ENCODE results near the gene SETD7.

SETD7 gene

GRCh38 chr4:139556071-139556723, at the start of gene SETD7:
TSS of gene SETD7 (minus strand) at chr4:139556219. CDS start at chr4:139556137, 82 bp downstream.
- peak within 1 kb of the TSS; percentile 75 for H3K27ac ChIP-seq
- DNase-seq (ENCODE audit: low read depth, low spot score): peak; percentile 36

GRCh38 chr4:139605516-139605915, 49.5 kb upstream of the SETD7 start:
- DNase-seq (ENCODE audit: low read depth, low spot score): no peak
- H3K27ac ChIP-seq: no peak overlapping the region

DNA sequence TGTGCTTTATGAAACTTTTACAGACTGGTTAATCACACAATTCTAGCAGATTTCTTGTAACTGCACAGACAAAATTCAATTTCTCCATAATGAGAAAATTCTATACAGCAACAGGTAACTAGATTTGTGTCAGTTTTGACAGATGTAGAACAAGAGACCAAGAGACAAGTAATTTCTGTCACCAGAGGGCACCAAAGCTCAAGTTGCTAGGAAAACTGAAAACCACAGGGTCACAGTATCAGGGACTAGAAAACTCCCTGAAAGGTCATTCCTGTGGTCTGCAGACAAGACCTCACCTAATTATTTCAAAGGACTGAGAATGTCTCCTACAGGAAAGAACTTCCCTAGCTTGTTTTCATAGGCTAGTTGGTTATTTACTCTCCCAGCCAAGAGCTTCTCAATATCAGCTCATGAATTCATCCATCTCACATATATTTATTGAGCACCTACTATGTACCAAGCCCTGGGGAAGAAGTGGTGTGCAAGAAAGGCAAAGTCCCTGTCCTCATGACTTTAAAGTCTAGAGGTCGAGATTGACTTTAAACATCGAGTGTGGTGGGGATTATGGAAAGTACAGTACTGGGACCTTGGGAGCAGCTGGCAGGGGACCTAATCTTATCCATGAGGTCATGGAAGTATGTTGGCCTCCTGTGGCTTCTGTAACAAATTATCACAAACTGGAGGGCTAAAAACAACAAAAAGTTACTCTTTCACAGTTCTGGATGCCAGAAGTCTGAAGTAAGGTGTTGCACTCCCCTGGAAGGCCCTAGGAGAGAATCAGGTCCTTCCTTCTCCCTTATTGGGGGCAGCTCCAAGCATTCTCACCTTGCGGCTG, 47.8 kb upstream of the SETD7 start:
- DNase-seq (ENCODE audit: low read depth, low spot score): no peak
- no peak overlapping the region for H3K27ac ChIP-seq

DNA sequence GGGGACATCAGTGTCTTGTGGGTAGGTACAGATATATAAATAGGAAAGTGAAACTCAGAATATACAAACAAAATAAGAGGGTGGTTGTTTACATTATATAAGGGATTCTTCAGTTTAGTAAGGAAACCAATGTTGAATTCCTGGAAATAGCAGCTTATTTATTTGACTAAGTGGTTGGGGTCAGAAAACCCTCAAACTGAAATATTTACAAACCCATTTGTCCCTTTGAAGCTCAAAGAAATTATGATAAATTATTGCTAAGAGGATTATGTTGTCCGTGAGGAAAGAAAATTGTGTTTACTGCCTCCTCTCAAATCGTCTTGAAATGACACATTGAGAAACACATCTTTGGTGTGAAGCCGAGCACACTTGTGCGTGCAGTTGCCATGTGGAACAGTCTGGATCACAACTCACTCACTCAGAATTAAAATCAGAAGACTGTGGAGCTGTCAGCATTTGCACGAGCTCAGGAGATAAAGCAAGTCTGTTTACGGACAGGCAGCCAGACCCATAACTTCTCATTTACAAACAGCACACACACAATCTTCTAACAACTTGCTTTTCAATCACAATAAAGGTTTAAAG, 46.8 kb upstream of the SETD7 start:
- no peak overlapping the region for H3K27ac ChIP-seq
- no peak for DNase-seq (ENCODE audit: low read depth, low spot score)

DNA sequence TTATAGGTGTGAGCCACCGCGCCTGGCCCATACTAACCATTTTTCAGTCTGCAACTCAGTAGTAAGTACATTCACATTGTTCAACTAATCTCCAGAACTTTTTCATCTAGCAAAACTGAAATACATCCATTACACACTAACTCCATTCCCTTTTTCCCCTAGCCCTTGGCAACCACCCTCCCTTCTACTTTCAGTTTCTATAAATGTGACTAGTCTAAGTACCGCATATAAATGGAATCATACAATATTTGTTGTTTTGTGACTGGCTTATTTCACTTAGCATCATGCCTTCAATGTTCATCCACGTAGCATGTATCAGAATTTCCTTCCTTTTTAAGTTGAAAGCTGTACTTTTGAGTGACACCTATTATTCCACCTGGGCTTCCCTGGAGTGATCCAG, 44.6 kb upstream of the SETD7 start:
- peak overlapping the region; percentile 52 for H3K27ac ChIP-seq
- no peak for DNase-seq (ENCODE audit: low read depth, low spot score)

- peak overlapping the region; percentile 52 for H3K27ac ChIP-seq
- peak; percentile 86 for DNase-seq (ENCODE audit: low read depth, low spot score)
Observed at GRCh38 chr4:139599594-139600374, 43.8 kb upstream of the SETD7 start.

DNA sequence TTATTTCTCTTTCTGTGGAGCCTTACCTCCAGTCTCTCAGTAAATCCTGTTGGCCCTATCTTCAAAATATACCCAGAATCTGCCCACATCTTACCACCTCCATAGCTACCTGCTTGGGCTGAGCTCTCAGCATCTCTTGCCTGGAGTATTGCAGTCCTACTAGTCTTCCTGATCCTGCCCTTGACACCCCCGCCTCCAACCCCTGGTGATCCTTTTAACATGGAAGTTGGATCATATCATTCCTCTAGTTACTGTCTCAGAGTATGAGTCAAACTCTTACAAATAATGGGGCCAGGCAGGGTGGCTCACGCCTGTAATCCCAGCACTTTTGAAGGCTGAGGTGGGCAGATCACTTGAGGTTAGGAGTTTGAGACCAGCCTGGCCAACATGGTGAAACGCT, 43.1 kb upstream of the SETD7 start:
- no peak for DNase-seq (ENCODE audit: low read depth, low spot score)
- H3K27ac ChIP-seq: peak overlapping the region; percentile 52

DNA sequence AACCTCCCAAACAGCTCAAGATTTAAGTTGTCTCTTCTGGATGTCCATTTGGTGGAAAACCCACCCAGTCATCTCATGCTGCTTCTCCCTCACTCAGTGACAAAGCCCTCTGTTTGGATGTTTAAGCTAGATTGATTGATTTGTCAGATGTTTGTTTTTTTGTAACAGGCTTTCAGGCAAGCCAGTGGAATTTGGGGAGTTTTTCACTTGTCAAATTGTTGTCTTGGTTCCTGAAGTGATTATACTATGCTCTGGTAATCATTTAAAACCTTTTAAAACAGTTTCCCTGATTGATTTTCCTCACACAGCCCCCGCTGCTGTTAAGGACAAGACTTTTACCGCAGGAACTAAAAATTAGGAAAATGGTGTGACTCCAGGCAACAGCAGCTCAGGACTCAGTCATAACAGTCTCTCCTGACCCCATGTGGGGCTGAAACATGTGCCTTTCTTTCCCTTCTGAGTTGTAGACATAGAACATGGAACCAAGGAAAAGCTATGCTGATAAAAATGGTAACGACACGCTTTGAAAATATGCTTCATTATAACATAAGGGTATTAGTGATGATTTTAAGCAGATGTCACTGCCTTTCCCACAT, 40.8 kb upstream of the SETD7 start:
- DNase-seq (ENCODE audit: low read depth, low spot score): no peak
- H3K27ac ChIP-seq: peak overlapping the region; percentile 41

DNA sequence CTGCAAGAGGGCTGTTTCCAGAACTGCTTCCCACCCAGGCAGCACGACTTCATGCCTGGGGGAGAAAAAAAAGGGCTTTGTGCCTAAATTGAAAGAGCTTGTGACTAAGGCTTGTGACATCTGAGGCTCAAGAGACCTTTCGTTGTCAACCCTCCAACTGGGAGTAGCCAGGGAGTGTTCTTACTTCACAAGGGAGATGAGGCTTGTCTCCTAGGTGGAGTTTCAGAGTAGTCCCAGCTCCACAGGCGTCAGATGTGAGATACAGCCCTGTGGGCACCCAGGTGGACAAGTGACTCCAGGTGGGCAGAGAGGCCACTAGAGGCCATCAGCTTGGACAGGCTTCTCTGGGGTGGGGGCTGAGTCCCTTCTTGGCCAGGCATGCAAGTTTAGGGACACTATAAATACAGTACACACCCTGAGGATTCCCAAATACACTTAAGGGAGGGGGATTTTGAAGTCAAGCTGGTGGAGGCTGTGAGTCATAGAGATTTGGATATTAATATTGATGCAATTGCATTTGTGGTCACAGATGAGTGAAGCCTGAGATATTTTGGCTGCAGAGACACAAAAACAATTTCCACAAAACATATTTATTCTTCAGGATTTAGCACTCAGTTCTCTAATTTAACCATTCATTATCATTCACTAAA, 40.1 kb upstream of the SETD7 start:
- DNase-seq (ENCODE audit: low read depth, low spot score): no peak
- peak overlapping the region; percentile 41 for H3K27ac ChIP-seq

DNA sequence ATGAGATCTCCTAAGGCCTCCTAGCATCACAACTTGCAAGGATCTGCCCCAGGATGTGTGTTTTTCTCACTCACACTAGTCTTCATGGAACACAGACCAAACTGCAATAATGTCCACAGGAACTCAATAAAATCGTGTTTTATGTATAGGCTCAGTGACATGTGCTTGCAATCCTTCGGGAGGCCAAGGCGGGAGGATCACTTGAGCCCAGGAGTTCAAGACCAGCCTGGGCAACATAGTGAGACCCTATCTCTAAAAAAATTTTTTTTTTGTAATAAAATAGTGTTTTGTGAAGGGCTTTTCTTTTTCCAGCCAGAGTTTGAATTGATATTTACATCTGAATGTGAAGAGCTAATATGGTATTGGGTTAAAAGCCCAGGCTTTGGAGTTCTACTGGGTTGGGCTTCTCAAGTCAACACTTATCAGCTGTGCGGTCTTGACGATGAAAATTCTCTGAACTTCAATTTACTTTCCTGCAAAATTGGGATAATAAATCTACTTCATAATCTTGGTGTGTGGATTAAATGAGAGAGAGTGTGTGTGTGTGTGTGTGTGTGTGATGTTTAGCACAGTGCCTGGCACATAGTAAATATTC, 38.7 kb upstream of the SETD7 start:
- DNase-seq (ENCODE audit: low read depth, low spot score): no peak
- no peak overlapping the region for H3K27ac ChIP-seq

- DNase-seq (ENCODE audit: low read depth, low spot score): no peak
- no peak overlapping the region for H3K27ac ChIP-seq
Observed at GRCh38 chr4:139593091-139593564, 37.1 kb upstream of the SETD7 start.

DNA sequence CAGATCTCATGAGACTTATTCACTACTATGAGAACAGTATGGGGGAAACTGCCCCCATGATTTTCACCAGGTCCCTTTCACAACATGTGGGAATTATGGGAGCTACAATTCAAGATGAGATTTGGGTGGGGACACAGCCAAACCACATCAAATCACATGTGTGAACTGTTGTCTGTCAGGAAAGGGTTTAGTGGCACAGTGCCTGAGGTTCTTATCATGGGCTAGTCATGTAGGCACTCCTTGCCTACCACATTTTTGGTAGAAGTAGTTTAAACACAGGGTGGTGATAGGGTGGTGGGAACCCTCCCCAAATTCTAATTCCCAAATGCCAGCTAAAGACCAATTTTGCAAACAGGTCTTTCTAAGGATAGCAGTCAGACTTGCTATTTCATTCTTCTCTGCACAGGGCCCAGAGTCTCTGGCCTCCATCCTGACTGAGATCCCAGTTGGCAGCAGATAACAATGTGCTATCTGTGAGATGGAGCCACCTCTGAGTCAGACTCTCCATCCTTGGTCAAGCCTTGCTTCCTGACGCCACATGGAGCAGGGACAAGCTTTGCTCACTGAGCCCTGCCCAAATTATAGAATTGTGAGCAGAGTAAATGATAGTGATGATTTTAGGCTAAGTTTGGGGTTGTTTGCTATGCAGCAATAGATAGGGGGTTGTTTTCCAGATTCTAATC, 33.5 kb upstream of the SETD7 start:
- DNase-seq (ENCODE audit: low read depth, low spot score): no peak
- H3K27ac ChIP-seq: no peak overlapping the region

DNA sequence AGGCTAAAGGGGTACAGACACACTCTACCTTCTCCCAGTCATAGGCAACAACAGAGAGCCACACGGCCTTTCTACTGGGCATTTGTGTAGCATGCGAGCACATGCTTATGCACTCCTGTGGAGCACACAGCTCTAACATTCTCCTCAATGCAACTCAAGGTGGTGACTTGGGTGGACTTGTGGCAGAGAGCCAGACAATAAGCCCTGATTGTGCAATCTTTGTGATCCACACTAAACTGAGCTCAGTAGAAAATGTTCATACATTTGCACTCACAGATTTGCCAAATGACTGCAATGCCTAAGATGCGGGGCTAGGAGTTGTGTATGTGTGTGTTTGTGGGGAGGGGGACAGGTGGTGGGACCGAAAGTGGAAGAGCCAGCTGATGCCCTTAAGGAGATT, 31.4 kb upstream of the SETD7 start:
- no peak for DNase-seq (ENCODE audit: low read depth, low spot score)
- no peak overlapping the region for H3K27ac ChIP-seq

DNA sequence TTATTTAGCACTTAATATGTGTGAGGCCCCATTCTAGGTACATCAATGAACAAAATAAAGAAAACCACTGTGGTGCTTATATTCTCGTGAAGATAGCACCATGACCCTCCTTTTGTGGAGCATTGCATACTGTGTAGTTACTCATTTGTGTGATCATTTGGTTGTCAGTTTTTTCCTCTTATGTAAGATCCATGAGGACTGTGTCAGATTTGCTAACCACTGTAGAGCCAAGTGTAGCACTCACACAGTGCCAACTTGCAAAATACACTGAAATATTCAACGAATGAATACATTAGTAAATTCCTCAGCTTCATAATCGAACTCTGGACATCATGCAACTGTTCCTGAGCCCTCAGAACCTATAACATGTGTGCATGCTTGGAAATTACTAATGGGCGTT, 29.5 kb upstream of the SETD7 start:
- no peak for DNase-seq (ENCODE audit: low read depth, low spot score)
- no peak overlapping the region for H3K27ac ChIP-seq

GRCh38 chr4:139584784-139585183, 28.8 kb upstream of the SETD7 start:
- no peak overlapping the region for H3K27ac ChIP-seq
- no peak for DNase-seq (ENCODE audit: low read depth, low spot score)

- H3K27ac ChIP-seq: no peak overlapping the region
- DNase-seq (ENCODE audit: low read depth, low spot score): no peak
Observed at GRCh38 chr4:139584013-139584412, 28.0 kb upstream of the SETD7 start.

DNA sequence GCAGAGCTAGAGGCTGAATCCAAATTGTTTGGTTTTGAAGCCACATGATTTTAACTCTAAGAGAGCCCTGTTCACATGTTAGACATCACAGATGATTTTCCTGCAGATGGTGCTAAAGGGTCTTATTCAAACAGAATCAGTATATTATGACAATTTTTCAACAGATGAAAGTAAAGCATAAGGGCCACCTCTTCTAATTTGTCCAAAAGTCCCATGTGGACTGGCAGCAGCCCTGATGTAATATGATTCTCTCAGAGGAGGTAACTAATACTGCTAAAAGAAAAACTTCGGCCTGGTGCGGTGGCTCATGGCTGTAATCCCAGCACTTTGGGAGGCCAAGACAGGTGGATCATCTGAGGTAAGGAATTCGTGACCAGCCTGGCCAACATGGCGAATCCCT, 26.0 kb upstream of the SETD7 start:
- no peak overlapping the region for H3K27ac ChIP-seq
- DNase-seq (ENCODE audit: low read depth, low spot score): no peak

- no peak for DNase-seq (ENCODE audit: low read depth, low spot score)
- no peak overlapping the region for H3K27ac ChIP-seq
Observed at GRCh38 chr4:139581096-139581495, 25.1 kb upstream of the SETD7 start.

GRCh38 chr4:139576219-139576618, 20.2 kb upstream of the SETD7 start:
- H3K27ac ChIP-seq: no peak overlapping the region
- DNase-seq (ENCODE audit: low read depth, low spot score): no peak
